PFSK-1 (cell line): ENCODE data around the gene MYOF.

Experiments
- FOXP2 ChIP-seq: optimal IDR thresholded peaks from 2 replicates; pipeline ENCODE3; 2011; ENCODE audit warnings: borderline replicate concordance, control low read depth, inconsistent platforms; ENCODE audit not compliant: insufficient read depth; ENCODE audit errors: extremely low read length, extremely low read depth
- POLR2AphosphoS5 ChIP-seq: IDR thresholded peaks from 2 replicates; pipeline ENCODE4 v1.6.1; 2012; ENCODE audit warnings: low read depth, mild to moderate bottlenecking, control low read depth, low read length, moderate library complexity
- REST ChIP-seq, 2 experiments: IDR thresholded peaks; 2 replicates each; pipeline versions ENCODE4 v1.6.1 to v1.8.0; 2011 to 2012; ENCODE audit warnings: low read depth in 2 of 2, low read length in 2 of 2, control low read depth in 1 of 2, inconsistent platforms in 1 of 2, mild to moderate bottlenecking in 1 of 2, moderate library complexity in 1 of 2; ENCODE audit not compliant: insufficient read depth in 1 of 2
- SIN3A ChIP-seq: IDR thresholded peaks from 2 replicates; pipeline ENCODE4 v1.6.1; 2012; ENCODE audit warnings: mild to moderate bottlenecking, low read length, moderate library complexity, borderline replicate concordance; ENCODE audit not compliant: insufficient read depth
- TAF1 ChIP-seq: IDR thresholded peaks from 2 replicates; pipeline ENCODE4 v1.6.1; 2012; ENCODE audit warnings: low read length, control low read depth, borderline replicate concordance; ENCODE audit not compliant: insufficient read depth

The MYOF gene

DNA sequence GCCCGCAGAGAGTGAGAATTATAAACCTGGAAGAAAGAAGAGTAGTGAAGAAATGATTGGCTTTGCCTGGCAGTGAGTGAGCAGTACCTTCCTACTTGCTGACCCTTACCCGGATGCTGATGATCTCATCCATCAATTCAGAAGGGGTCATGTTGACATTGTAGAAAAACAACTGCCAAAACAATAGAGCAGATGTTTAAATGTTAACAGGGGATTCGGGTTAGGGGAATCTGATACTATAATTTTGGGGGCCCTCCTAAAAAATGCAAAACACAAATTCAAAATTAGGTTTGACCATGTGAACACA, 78.1 kb downstream of the MYOF start:
- TF ChIP-seq FOXP2 (no peak), POLR2AphosphoS5 (no peak), REST (IDR thresholded peaks at IDR 0.05; ENCODE audit: insufficient read depth in 1 of 2, low read depth in 2 of 2, low read length in 2 of 2) (no peak), TAF1 (no peak), SIN3A (no peak)

DNA sequence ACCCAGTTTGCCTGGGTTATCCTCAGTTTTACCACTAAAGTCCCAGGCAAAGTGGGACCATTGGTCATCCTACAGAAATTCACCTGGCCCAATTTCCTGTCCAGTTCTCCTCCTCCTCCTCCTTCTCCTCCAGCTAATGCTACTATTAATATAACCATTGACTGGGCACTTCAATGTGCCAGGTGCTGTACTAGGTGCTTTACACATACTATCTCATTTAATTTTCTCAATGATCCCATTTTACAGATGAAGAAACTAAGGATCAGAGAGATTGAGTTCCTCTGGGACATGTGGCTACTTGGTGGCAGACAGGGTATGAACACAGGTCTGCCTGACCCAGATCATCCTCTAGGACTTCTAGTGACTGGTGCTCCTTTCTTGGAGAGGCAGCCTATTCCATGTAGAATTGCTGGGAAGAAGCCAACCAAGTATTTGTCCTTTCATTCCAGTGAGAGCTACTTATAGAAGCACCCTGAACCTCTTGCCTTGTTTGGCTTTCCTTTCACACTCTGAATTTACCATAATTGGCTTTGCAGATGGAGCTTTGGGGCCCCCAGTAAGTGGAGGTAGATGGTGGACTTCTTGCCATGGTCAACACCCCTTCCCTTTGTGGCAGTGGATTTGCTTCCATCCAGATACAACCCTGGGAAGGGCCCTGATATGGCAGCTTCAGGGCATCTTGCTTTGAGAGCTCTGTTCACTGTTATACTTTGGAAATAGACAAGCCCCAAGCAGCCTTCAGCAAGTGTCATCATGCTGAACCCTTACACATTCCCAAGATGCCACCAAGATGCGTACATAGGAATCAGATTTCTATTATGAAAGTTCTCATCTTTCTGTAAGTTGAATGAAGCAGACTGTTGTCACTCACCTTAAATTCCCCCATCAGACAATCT, 78.7 kb downstream of the MYOF start:
- no peak for TF ChIP-seq POLR2AphosphoS5
- TF ChIP-seq TAF1, result no peak
- TF ChIP-seq FOXP2, result no peak
- no peak for TF ChIP-seq REST (IDR thresholded peaks at IDR 0.05; ENCODE audit: insufficient read depth in 1 of 2, low read depth in 2 of 2, low read length in 2 of 2)
- TF ChIP-seq SIN3A, result no peak

DNA sequence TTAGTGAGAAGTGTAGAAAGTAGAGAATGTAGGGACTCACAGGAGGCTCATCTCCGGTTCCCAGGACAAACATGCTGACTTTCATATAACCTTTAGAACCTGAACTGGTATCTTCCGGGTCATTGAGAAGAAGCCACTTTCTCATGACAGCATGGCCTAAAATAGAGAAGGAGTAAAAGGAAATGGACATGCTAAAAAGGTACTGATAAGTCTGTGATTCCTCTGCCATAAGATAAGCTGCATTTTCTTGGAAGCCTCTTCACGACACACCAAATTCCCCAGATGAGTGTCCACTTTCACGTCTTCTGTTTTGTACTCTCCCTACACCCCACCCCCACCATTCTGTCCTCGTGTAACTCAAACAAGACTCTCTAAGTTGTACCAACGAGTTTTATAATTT, 79.9 kb downstream of the MYOF start:
- no peak for TF ChIP-seq FOXP2
- no peak for TF ChIP-seq POLR2AphosphoS5
- TF ChIP-seq TAF1, result no peak
- no peak for TF ChIP-seq SIN3A
- no peak for TF ChIP-seq REST (IDR thresholded peaks at IDR 0.05; ENCODE audit: insufficient read depth in 1 of 2, low read depth in 2 of 2, low read length in 2 of 2)

- no peak for TF ChIP-seq POLR2AphosphoS5
- TF ChIP-seq TAF1, result no peak
- TF ChIP-seq SIN3A, result no peak
- no peak for TF ChIP-seq REST (IDR thresholded peaks at IDR 0.05; ENCODE audit: insufficient read depth in 1 of 2, low read depth in 2 of 2, low read length in 2 of 2)
- no peak for TF ChIP-seq FOXP2
Observed at GRCh38 chr10:93398528-93398927, 83.6 kb downstream of the MYOF start.
